ENCODE results near the gene CYTH3. TPM values are rescaled to one million over a fixed set of nuclear protein-coding genes. Genes with fewer than 3 reads are reported as not detected.

Gene CYTH3
- total and polyA plus RNA-seq, 2 of the 8 experiments (the other 6 are each of a cell fraction or from before 2014, with no cell fraction given) = 10.3 to 11.9 TPM

- TF ChIP-seq TBP (IDR thresholded peaks at IDR 0.05; ENCODE audit: low read depth, low read length) = no peak
- no peak for TF ChIP-seq SUZ12 (IDR thresholded peaks at IDR 0.05; ENCODE audit: low read length)
- no peak for TF ChIP-seq YY1 (IDR thresholded peaks at IDR 0.05; ENCODE audit: low read depth, low read length)
- TF ChIP-seq MAX (IDR thresholded peaks at IDR 0.05) = no peak
- TF ChIP-seq TAF7 (optimal IDR thresholded peaks at IDR 0.05; ENCODE audit: borderline replicate concordance, low read depth, low read length) = no peak
- TF ChIP-seq CHD1 (IDR thresholded peaks at IDR 0.05; ENCODE audit: low read depth, low read length) = no peak
- TF ChIP-seq BCL11A (IDR thresholded peaks at IDR 0.05; ENCODE audit: low read depth in 2 of 2, low read length in 2 of 2) = no peak
- TF ChIP-seq ZNF274 (IDR thresholded peaks at IDR 0.05; ENCODE audit: borderline replicate concordance, extremely low read depth, low read length) = no peak
- no peak for TF ChIP-seq CREB1 (IDR thresholded peaks at IDR 0.05)
- TF ChIP-seq RFX5 (IDR thresholded peaks at IDR 0.05; ENCODE audit: borderline replicate concordance, low read depth, low read length) = no peak
- no peak for TF ChIP-seq TEAD4 (IDR thresholded peaks at IDR 0.05; ENCODE audit: low read depth, low read length)
- TF ChIP-seq EZH2 (IDR thresholded peaks at IDR 0.05; ENCODE audit: low read depth, low read length, severe bottlenecking) = no peak
- no peak for TF ChIP-seq SIX5 (IDR thresholded peaks at IDR 0.05; ENCODE audit: low read depth, low read length)
- no peak for TF ChIP-seq POLR2AphosphoS5 (IDR thresholded peaks at IDR 0.05; ENCODE audit: low read depth, low read length)
- H3K4me2 ChIP-seq (ENCODE audit: insufficient read depth in 1 of 2, low read depth in 2 of 2, low read length in 2 of 2) = no peak overlapping the region
These were observed 23.4 kb downstream of the CYTH3 start for GRCh38 chr7:6249043-6249442.

More at GRCh38 chr7:6249043-6249442, 23.4 kb downstream of the CYTH3 start:
- Histone ChIP-seq H3K56ac (replicated peaks; ENCODE audit: insufficient read length, low read depth, low read length) (no peak overlapping the region), H2BK12ac (ENCODE audit: low read depth, low read length) (no peak overlapping the region), H3K36me3 (ENCODE audit: control insufficient read depth in 2 of 4, insufficient read depth in 4 of 4, low read length in 3 of 4) (no peaks in the 10 kb centered on the region), H4K20me1 (replicated peaks in 1 of 2; ENCODE audit: control insufficient read depth in 1 of 2, insufficient read depth in 2 of 2, low read length in 2 of 2) (peaks cover 0 to 1% of the 10 kb centered on the region in 2 experiments), H4K8ac (ENCODE audit: extremely low read depth, insufficient read depth, low read length) (no peak overlapping the region), H3K27ac (ENCODE audit: low read depth, low read length) (no peak overlapping the region), H3K9me3 (ENCODE audit: insufficient read depth in 2 of 2, low read depth in 1 of 2, low read length in 1 of 2) (no peaks in the 10 kb centered on the region), H4K5ac (ENCODE audit: insufficient read length, low read depth, low read length) (no peak overlapping the region), H4K91ac (replicated peaks; ENCODE audit: insufficient read length, low read length) (no peak overlapping the region), H3K18ac (ENCODE audit: extremely low read depth, low read length) (no peak overlapping the region), H2BK5ac (ENCODE audit: low read depth, low read length) (no peak overlapping the region), H3K4me1 (replicated peaks in 1 of 4; ENCODE audit: control insufficient read depth in 3 of 4, insufficient read depth in 4 of 4, low read length in 3 of 4) (peaks cover 0 to 2% (median under 1%) of the 10 kb centered on the region in 4 experiments; a peak in 4 of 7 replicates), H3K23ac (ENCODE audit: insufficient read length) (no peak overlapping the region), H3K79me2 (ENCODE audit: control insufficient read depth in 1 of 2, insufficient read depth in 2 of 2, low read length in 2 of 2) (peaks cover 0 to 4% of the 10 kb centered on the region in 2 experiments; a peak in 1 of 4 replicates), H2AFZ (ENCODE audit: low read length) (no peak overlapping the region), H3K9ac (replicated peaks in 1 of 4; ENCODE audit: extremely low read depth in 1 of 4, low read depth in 3 of 4, low read length in 3 of 4) (no peak overlapping the region), H3K79me1 (ENCODE audit: low read depth, low read length) (no peaks in the 10 kb centered on the region), H3K23me2 (ENCODE audit: low read depth, low read length) (no peaks in the 10 kb centered on the region), H2BK120ac (replicated peaks; ENCODE audit: low read depth, low read length) (no peak overlapping the region), H2BK20ac (ENCODE audit: low read length) (no peak overlapping the region), H3K4me3 (ENCODE audit: extremely low read depth in 1 of 4, insufficient read depth in 2 of 4, low read depth in 3 of 4, low read length in 4 of 4) (no peak overlapping the region), H3K14ac (ENCODE audit: insufficient read length) (no peak overlapping the region), H3K4ac (replicated peaks; ENCODE audit: insufficient read length, low read depth, low read length) (no peak overlapping the region), H3K27me3 (replicated peaks in 1 of 4; ENCODE audit: control insufficient read depth in 3 of 4, extremely low read depth in 1 of 4, insufficient read depth in 3 of 4, low read length in 3 of 4) (no peaks in the 10 kb centered on the region), H2AK5ac (ENCODE audit: low read depth, low read length) (no peak overlapping the region), H2BK15ac (ENCODE audit: low read length) (no peak overlapping the region)
- FAIRE-seq (no peak), DNase-seq (ENCODE audit: low read depth in 1 of 2, low spot score in 2 of 2) (no peak)
- 85% methylated on average over 4 of the region's 4 CpGs; no CpG with 5 or more reads in 1 of the 2 experiments for WGBS, 2 experiments (ENCODE audit: extremely low coverage in 1 of 2, insufficient coverage in 1 of 2, insufficient read length in 1 of 2, insufficient replicate concordance in 2 of 2, low coverage in 1 of 2, low lambda C conversion rate in 2 of 2, missing lambda C conversion rate in 1 of 2)
- CTCF ChIA-PET (ENCODE audit: partially characterized antibody) = interaction anchor here (1.0 to 2.4 kb wide), 6 partner anchors 18 to 85 kb away, joined by 3 to 9 read pairs (median 4); no protein-coding TSS in a partner anchor
- POLR2A ChIA-PET (ENCODE audit: partially characterized antibody) = interaction anchor here (0.6 to 2.2 kb wide), 4 partner anchors 9 to 132 kb away, joined by 3 to 6 read pairs (median 4); no protein-coding TSS in a partner anchor

Data from H1 (cell line).